ENCODE measurements around the gene CHMP6. TPM values are rescaled to one million over a fixed set of nuclear protein-coding genes. Genes with fewer than 3 reads are reported as not detected.

CHMP6 gene
- total RNA-seq, 1 experiment from 2014 or later = 23.5 TPM

- in situ Hi-C loops (cut with HindIII; ENCODE audit: low pct_unique_long_range_greater_than_20kb, low sequenced_read_pairs) = no loop called here
Measured at GRCh38 chr17:80982426-80982974, 9.1 kb upstream of the CHMP6 start.

GRCh38 chr17:80983545-80983944 is 8.1 kb upstream of the CHMP6 start:
- in situ Hi-C loops (cut with HindIII; ENCODE audit: low pct_unique_long_range_greater_than_20kb, low sequenced_read_pairs) = no loop called here
- DNase-seq (ENCODE audit: low read depth, low spot score) = no peak

More at GRCh38 chr17:80982426-80982974, 9.1 kb upstream of the CHMP6 start:
- DNase-seq (ENCODE audit: low read depth, low spot score) = no peak

GRCh38 chr17:80984749-80985148 is 6.9 kb upstream of the CHMP6 start:
- DNase-seq (ENCODE audit: low read depth, low spot score) = peak; percentile 62
- in situ Hi-C loops (cut with HindIII; ENCODE audit: low pct_unique_long_range_greater_than_20kb, low sequenced_read_pairs) = no loop called here

GRCh38 chr17:80986046-80986445 is 5.6 kb upstream of the CHMP6 start:
- no peak for DNase-seq (ENCODE audit: low read depth, low spot score)
- in situ Hi-C loops (cut with HindIII; ENCODE audit: low pct_unique_long_range_greater_than_20kb, low sequenced_read_pairs) = no loop called here

- DNase-seq (ENCODE audit: low read depth, low spot score) = no peak
- in situ Hi-C loops (cut with HindIII; ENCODE audit: low pct_unique_long_range_greater_than_20kb, low sequenced_read_pairs) = no loop called here
Measured at GRCh38 chr17:80986816-80987475, 4.7 kb upstream of the CHMP6 start.

- DNase-seq (ENCODE audit: low read depth, low spot score) = peak; percentile 88
- in situ Hi-C loops (cut with HindIII; ENCODE audit: low pct_unique_long_range_greater_than_20kb, low sequenced_read_pairs) = no loop called here
Measured at GRCh38 chr17:80987941-80988461, 3.6 kb upstream of the CHMP6 start.

GRCh38 chr17:80989586-80989913 is 2.1 kb upstream of the CHMP6 start:
- in situ Hi-C loops (cut with HindIII; ENCODE audit: low pct_unique_long_range_greater_than_20kb, low sequenced_read_pairs) = no loop called here
- DNase-seq (ENCODE audit: low read depth, low spot score) = no peak

GRCh38 chr17:80990921-80991644 is 558 bp upstream of the CHMP6 start:
- in situ Hi-C loops (cut with HindIII; ENCODE audit: low pct_unique_long_range_greater_than_20kb, low sequenced_read_pairs) = no loop called here
- DNase-seq (ENCODE audit: low read depth, low spot score) = no peak

- DNase-seq (ENCODE audit: low read depth, low spot score) = no peak
- in situ Hi-C loops (cut with HindIII; ENCODE audit: low pct_unique_long_range_greater_than_20kb, low sequenced_read_pairs) = no loop called here
Measured at GRCh38 chr17:80992077-80992947, 671 bp downstream of the CHMP6 start.

GRCh38 chr17:80992948-80993624 is 1.4 kb downstream of the CHMP6 start:
- no peak for DNase-seq (ENCODE audit: low read depth, low spot score)
- in situ Hi-C loops (cut with HindIII; ENCODE audit: low pct_unique_long_range_greater_than_20kb, low sequenced_read_pairs) = no loop called here

GRCh38 chr17:80995131-80995530 is 3.5 kb downstream of the CHMP6 start:
- no peak for DNase-seq (ENCODE audit: low read depth, low spot score)
- in situ Hi-C loops (cut with HindIII; ENCODE audit: low pct_unique_long_range_greater_than_20kb, low sequenced_read_pairs) = no loop called here

GRCh38 chr17:80996422-80997305 is 5.0 kb downstream of the CHMP6 start:
- no peak for DNase-seq (ENCODE audit: low read depth, low spot score)
- in situ Hi-C loops (cut with HindIII; ENCODE audit: low pct_unique_long_range_greater_than_20kb, low sequenced_read_pairs) = no loop called here

- in situ Hi-C loops (cut with HindIII; ENCODE audit: low pct_unique_long_range_greater_than_20kb, low sequenced_read_pairs) = no loop called here
- DNase-seq (ENCODE audit: low read depth, low spot score) = no peak
Measured at GRCh38 chr17:80997424-80998117, 5.9 kb downstream of the CHMP6 start.

- in situ Hi-C loops (cut with HindIII; ENCODE audit: low pct_unique_long_range_greater_than_20kb, low sequenced_read_pairs) = no loop called here
- DNase-seq (ENCODE audit: low read depth, low spot score) = no peak
Measured at GRCh38 chr17:80998118-80998747, 6.6 kb downstream of the CHMP6 start.

GRCh38 chr17:80998748-80999535 is 7.3 kb downstream of the CHMP6 start:
- in situ Hi-C loops (cut with HindIII; ENCODE audit: low pct_unique_long_range_greater_than_20kb, low sequenced_read_pairs) = no loop called here
- no peak for DNase-seq (ENCODE audit: low read depth, low spot score)

All from SK-MEL-5 (cell line).